ENCODE measurements around the gene AGXT2.

GRCh38 chr5:35067985-35068384 is 20.2 kb upstream of the AGXT2 start:
- TF ChIP-seq, protein P1, sequence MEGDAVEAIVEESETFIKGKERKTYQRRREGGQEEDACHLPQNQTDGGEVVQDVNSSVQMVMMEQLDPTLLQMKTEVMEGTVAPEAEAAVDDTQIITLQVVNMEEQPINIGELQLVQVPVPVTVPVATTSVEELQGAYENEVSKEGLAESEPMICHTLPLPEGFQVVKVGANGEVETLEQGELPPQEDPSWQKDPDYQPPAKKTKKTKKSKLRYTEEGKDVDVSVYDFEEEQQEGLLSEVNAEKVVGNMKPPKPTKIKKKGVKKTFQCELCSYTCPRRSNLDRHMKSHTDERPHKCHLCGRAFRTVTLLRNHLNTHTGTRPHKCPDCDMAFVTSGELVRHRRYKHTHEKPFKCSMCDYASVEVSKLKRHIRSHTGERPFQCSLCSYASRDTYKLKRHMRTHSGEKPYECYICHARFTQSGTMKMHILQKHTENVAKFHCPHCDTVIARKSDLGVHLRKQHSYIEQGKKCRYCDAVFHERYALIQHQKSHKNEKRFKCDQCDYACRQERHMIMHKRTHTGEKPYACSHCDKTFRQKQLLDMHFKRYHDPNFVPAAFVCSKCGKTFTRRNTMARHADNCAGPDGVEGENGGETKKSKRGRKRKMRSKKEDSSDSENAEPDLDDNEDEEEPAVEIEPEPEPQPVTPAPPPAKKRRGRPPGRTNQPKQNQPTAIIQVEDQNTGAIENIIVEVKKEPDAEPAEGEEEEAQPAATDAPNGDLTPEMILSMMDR (IDR thresholded peaks at IDR 0.05 in 2 of 3, conservative IDR thresholded peaks at IDR 0.05 in 1 of 3; ENCODE audit: borderline replicate concordance in 1 of 3, insufficient read depth in 1 of 3, low read depth in 2 of 3, low read length in 2 of 3): no peak
- TF ChIP-seq, protein P2, sequence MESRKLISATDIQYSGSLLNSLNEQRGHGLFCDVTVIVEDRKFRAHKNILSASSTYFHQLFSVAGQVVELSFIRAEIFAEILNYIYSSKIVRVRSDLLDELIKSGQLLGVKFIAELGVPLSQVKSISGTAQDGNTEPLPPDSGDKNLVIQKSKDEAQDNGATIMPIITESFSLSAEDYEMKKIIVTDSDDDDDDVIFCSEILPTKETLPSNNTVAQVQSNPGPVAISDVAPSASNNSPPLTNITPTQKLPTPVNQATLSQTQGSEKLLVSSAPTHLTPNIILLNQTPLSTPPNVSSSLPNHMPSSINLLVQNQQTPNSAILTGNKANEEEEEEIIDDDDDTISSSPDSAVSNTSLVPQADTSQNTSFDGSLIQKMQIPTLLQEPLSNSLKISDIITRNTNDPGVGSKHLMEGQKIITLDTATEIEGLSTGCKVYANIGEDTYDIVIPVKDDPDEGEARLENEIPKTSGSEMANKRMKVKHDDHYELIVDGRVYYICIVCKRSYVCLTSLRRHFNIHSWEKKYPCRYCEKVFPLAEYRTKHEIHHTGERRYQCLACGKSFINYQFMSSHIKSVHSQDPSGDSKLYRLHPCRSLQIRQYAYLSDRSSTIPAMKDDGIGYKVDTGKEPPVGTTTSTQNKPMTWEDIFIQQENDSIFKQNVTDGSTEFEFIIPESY (IDR thresholded peaks at IDR 0.05; ENCODE audit: extremely low read depth, insufficient replicate concordance, low read length): no peak
- no peak for TF ChIP-seq JUND (IDR thresholded peaks at IDR 0.05)
- no peak for TF ChIP-seq POLR2AphosphoS5 (IDR thresholded peaks at IDR 0.05; ENCODE audit: low read depth, low read length)
- no peak for TF ChIP-seq ZNF274 (IDR thresholded peaks at IDR 0.05; ENCODE audit: low read depth, low read length)
- no peak for TF ChIP-seq EGR1 (IDR thresholded peaks at IDR 0.05; ENCODE audit: low read depth)
- TF ChIP-seq CBX3 (IDR thresholded peaks at IDR 0.05; ENCODE audit: low read depth): no peak

All from HCT116 (cell line).